Naive thymus-derived CD4-positive, alpha-beta T cell (primary cell): Measurements from ENCODE around the gene SETD3. TPM values are rescaled to one million over a fixed set of nuclear protein-coding genes. Genes with fewer than 3 reads are reported as not detected.

ENCODE experiments used
- ATAC-seq: fragments of 150-1000 bp; cut with Tn5 transposase; 2 replicates; pipeline ENCODE4 v1.10.0; 2021; ENCODE audit warnings: mild to moderate bottlenecking, moderate library complexity
- CTCF ChIA-PET: fragments of 350-600 bp; sonication (Branson Sonifier 250); formaldehyde crosslinking; loops from one replicate; lab custom pipeline; 2021; ENCODE audit warnings: antibody characterized with exemption; lab: Charles Lee
- POLR2A ChIA-PET: fragments of 350-600 bp; sonication (Branson Sonifier 250); formaldehyde crosslinking; loops from one replicate; lab custom pipeline; 2021; ENCODE audit warnings: antibody characterized with exemption, inconsistent platforms; lab: Charles Lee
- DNase-seq, 9 donors: peaks; one replicate each; pipeline versions ENCODE4 v3.0.0 to v3.0.0-alpha.2; 2020 to 2022; ENCODE audit warnings: mixed read lengths in 1 of 9
- H3K27ac ChIP-seq: one replicate; pipeline ENCODE4 v1.7.0; 2013; ENCODE audit warnings: mild to moderate bottlenecking, low read depth, low read length, moderate library complexity
- H3K27me3 ChIP-seq, 2 donors: one replicate each; pipeline ENCODE4 v1.7.0; 2013; ENCODE audit warnings: low read length in 2 of 2, mild to moderate bottlenecking in 2 of 2, moderate library complexity in 2 of 2; ENCODE audit not compliant: control insufficient read depth in 2 of 2, insufficient read depth in 2 of 2
- H3K36me3 ChIP-seq, 3 experiments: 1 replicate in 2 of 3; 2 replicates in 1 of 3; pipeline ENCODE4 v1.7.0; 2013; ENCODE audit warnings: low read length in 3 of 3, mild to moderate bottlenecking in 3 of 3, moderate library complexity in 1 of 3; ENCODE audit not compliant: insufficient read depth in 3 of 3, control insufficient read depth in 2 of 3
- H3K4me1 ChIP-seq, 2 donors: one replicate each; pipeline ENCODE4 v1.7.0; 2013; ENCODE audit warnings: low read length in 2 of 2, mild to moderate bottlenecking in 2 of 2, moderate library complexity in 1 of 2; ENCODE audit not compliant: control insufficient read depth in 2 of 2, insufficient read depth in 2 of 2
- H3K4me3 ChIP-seq: 2 replicates; pipeline ENCODE4 v1.7.0; 2013; ENCODE audit warnings: mild to moderate bottlenecking, low read length
- H3K9me3 ChIP-seq, 3 experiments: 1 replicate in 2 of 3; 2 replicates in 1 of 3; pipeline ENCODE4 v1.7.0; 2013; ENCODE audit warnings: low read length in 3 of 3; ENCODE audit not compliant: control insufficient read depth in 2 of 3
- H3K27ac Mint-ChIP-seq, 9 donors: one replicate each; pipeline ENCODE4 v1.8.0; 2020 to 2022; ENCODE audit warnings: mixed read lengths in 9 of 9, mild to moderate bottlenecking in 8 of 9, moderate library complexity in 5 of 9, inconsistent platforms in 2 of 9
- H3K27me3 Mint-ChIP-seq, 5 donors: one replicate each; pipeline ENCODE4 v1.8.0; 2021 to 2022; ENCODE audit warnings: mixed read lengths in 5 of 5, mild to moderate bottlenecking in 1 of 5
- H3K36me3 Mint-ChIP-seq, 5 donors: one replicate each; pipeline ENCODE4 v1.8.0; 2020 to 2022; ENCODE audit warnings: mixed read lengths in 5 of 5, mild to moderate bottlenecking in 3 of 5, inconsistent platforms in 1 of 5
- H3K4me1 Mint-ChIP-seq, 7 donors: one replicate each; pipeline ENCODE4 v1.8.0; 2020 to 2022; ENCODE audit warnings: mixed read lengths in 7 of 7, mild to moderate bottlenecking in 3 of 7, inconsistent platforms in 1 of 7
- H3K4me3 Mint-ChIP-seq, 10 donors: one replicate each; pipeline ENCODE4 v1.8.0; 2020 to 2022; ENCODE audit warnings: mild to moderate bottlenecking in 10 of 10, mixed read lengths in 10 of 10, moderate library complexity in 6 of 10, inconsistent platforms in 2 of 10
- H3K9me3 Mint-ChIP-seq, 11 donors: one replicate each; pipeline ENCODE4 v1.8.0; 2020 to 2022; ENCODE audit warnings: mixed read lengths in 11 of 11, mild to moderate bottlenecking in 4 of 11, inconsistent platforms in 1 of 11, moderate library complexity in 1 of 11
- intact Hi-C, 2 donors: fragments of 100-400 bp; cut with micrococcal nuclease; formaldehyde crosslinking; loops; one replicate each; pipeline ENCODE4 v1.15.1; 2023
- polyA plus RNA-seq, 2 donors: library from polyadenylated mRNA; unstranded; fragments of 300-500 nt; fragmentation: Illumina TruSeq; gene quantifications; one replicate each; pipeline ENCODE4 v1.2.3, GENCODE V29; 2021
- total RNA-seq, 6 experiments: library from RNA in 5 of 6; stranded (reverse) in 5 of 6; gene quantifications; 1 replicate in 5 of 6; 2 replicates in 1 of 6; pipeline ENCODE4 v1.2.3 and lab custom pipeline; 2021 to 2026

SETD3 gene
- total and polyA plus RNA-seq, 7 experiments from 2014 or later, result 32.2 to 59.4 (median 53.0) TPM

- Histone ChIP-seq H3K27ac (no peak overlapping the region), H3K4me1 (peaks cover 0 to 8% of the 10 kb centered on the region in 2 donors), H3K36me3 (peaks cover 0 to 46% (median 6%) of the 10 kb centered on the region in 3 experiments), H3K27me3 (no peaks in the 10 kb centered on the region), H3K4me3 (no peak overlapping the region), H3K9me3 (peaks cover 0 to 5% (median 3%) of the 10 kb centered on the region in 3 experiments)
- intact Hi-C loops, result no loop called here
- Mint-ChIP-seq H3K27me3 (no peaks in the 10 kb centered on the region), H3K27ac (peak overlapping the region in 6 of 9 donors; percentile 1 to 83 (median 50)), H3K9me3 (peaks cover 0 to 20% (median 7%) of the 10 kb centered on the region in 11 donors), H3K4me1 (peaks cover 5 to 43% (median 25%) of the 10 kb centered on the region in 7 donors), H3K36me3 (peaks cover 17 to 46% (median 39%) of the 10 kb centered on the region in 5 donors), H3K4me3 (no peak overlapping the region)
- DNase-seq, result no peak
- ATAC-seq, result no peak
- CTCF ChIA-PET, result interaction anchor here (0.9 to 2.9 kb wide), 2 partner anchors 8 to 11 kb away, joined by 3 to 18 read pairs; no protein-coding TSS in a partner anchor
- POLR2A ChIA-PET, result no interaction called here
Measured at GRCh38 chr14:99426265-99426664, 54.4 kb downstream of the SETD3 start.

GRCh38 chr14:99425272-99425681, 55.4 kb downstream of the SETD3 start:
- Mint-ChIP-seq H3K27ac (peak overlapping the region in 4 of 9 donors; percentile 7 to 58 (median 37)), H3K9me3 (peaks cover 0 to 17% (median 7%) of the 10 kb centered on the region in 11 donors), H3K4me1 (peaks cover 0 to 37% (median 18%) of the 10 kb centered on the region in 7 donors), H3K4me3 (no peak overlapping the region), H3K36me3 (peaks cover 17 to 37% (median 29%) of the 10 kb centered on the region in 5 donors), H3K27me3 (no peaks in the 10 kb centered on the region)
- H3K4me3 ChIP-seq, result no peak overlapping the region
- CTCF ChIA-PET, result interaction anchor here (2.9 kb wide), 1 partner anchor 10 kb away, joined by 18 read pairs; no protein-coding TSS in a partner anchor
- intact Hi-C loops, result no loop called here
- H3K36me3 ChIP-seq, result peaks cover 0 to 40% (median 6%) of the 10 kb centered on the region in 3 experiments
- H3K27ac ChIP-seq, result no peak overlapping the region
- ATAC-seq (no peak), DNase-seq (no peak)
- H3K27me3 ChIP-seq, result no peaks in the 10 kb centered on the region
- H3K9me3 ChIP-seq, result peaks cover 0 to 5% (median 3%) of the 10 kb centered on the region in 3 experiments
- POLR2A ChIA-PET, result no interaction called here
- peaks cover 0 to 3% of the 10 kb centered on the region in 2 donors for H3K4me1 ChIP-seq

GRCh38 chr14:99424306-99424877, 56.3 kb downstream of the SETD3 start:
- POLR2A ChIA-PET, result no interaction called here
- no peak overlapping the region for H3K27ac ChIP-seq

GRCh38 chr14:99423434-99423833, 57.2 kb downstream of the SETD3 start:
- ATAC-seq, result no peak
- H3K27ac Mint-ChIP-seq, result no peak overlapping the region

More at GRCh38 chr14:99424306-99424877, 56.3 kb downstream of the SETD3 start:
- Mint-ChIP-seq H3K4me1 (peaks cover 0 to 36% (median 18%) of the 10 kb centered on the region in 7 donors), H3K27me3 (no peaks in the 10 kb centered on the region), H3K9me3 (peaks cover 0 to 17% (median 6%) of the 10 kb centered on the region in 11 donors), H3K36me3 (peaks cover 13 to 28% (median 20%) of the 10 kb centered on the region in 5 donors), H3K4me3 (no peak overlapping the region), H3K27ac (peak overlapping the region in 8 of 9 donors; percentile 0 to 88 (median 59))
- H3K36me3 ChIP-seq, result peaks cover 0 to 33% (median 6%) of the 10 kb centered on the region in 3 experiments
- no peak overlapping the region for H3K4me3 ChIP-seq
- DNase-seq, result no peak
- CTCF ChIA-PET, result interaction anchor here (0.6 to 0.7 kb wide), 2 partner anchors 157 to 478 kb away, joined by 3 read pairs; no protein-coding TSS in a partner anchor
- H3K27me3 ChIP-seq, result no peaks in the 10 kb centered on the region
- H3K4me1 ChIP-seq, result no peaks in the 10 kb centered on the region
- peaks cover 0 to 5% (median 3%) of the 10 kb centered on the region in 3 experiments for H3K9me3 ChIP-seq
- intact Hi-C loops, result no loop called here
- ATAC-seq, result no peak

DNA sequence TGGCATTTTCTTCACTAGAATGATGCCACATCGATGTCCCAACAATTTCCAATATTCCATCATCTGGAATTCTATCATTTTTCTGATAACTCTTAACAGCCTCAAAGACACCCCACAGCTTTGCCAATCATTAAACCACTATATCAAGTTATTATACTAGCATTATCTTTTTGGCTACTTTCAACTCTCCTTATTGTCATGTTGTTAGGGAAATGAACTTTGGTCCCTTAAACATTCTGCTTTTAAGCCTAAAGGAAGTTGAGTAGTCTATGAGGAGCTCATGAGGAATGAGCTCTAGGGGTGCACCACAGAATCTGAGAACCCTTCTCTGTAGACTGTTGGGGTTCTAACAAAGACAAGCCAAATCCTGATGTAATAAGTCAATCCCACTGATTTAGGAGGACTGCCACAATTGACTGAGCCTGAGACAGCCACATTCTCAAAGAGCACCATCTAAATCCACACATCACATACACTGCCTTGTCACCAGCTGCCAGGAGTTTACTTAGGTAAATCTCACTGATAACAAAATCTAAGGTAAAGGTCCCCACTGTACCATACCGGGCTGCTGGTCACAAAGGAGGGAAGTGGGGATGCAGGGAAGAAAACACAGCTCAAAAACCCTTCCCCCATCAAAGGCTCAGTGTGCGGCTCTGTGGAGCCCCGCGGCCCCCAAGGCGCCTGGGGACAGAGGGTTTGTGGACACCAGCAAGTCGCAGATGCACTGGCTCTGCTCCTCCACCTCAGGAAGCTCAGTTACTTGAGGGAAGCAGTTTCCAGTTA, 58.2 kb downstream of the SETD3 start:
- no peaks in the 10 kb centered on the region for H3K27me3 Mint-ChIP-seq
- H3K9me3 Mint-ChIP-seq, result peaks cover 0 to under 1% (median 0%) of the 10 kb centered on the region in 11 donors
- H3K4me1 ChIP-seq, result no peaks in the 10 kb centered on the region
- peaks cover 4 to 27% (median 18%) of the 10 kb centered on the region in 7 donors for H3K4me1 Mint-ChIP-seq
- no peaks in the 10 kb centered on the region for H3K9me3 ChIP-seq
- peaks cover 0 to 8% (median under 1%) of the 10 kb centered on the region in 5 donors for H3K36me3 Mint-ChIP-seq
- peaks cover 0 to 14% (median 6%) of the 10 kb centered on the region in 3 experiments for H3K36me3 ChIP-seq
- no peak overlapping the region for H3K4me3 Mint-ChIP-seq
- ATAC-seq (no peak), DNase-seq (no peak)
- H3K4me3 ChIP-seq, result no peak overlapping the region
- intact Hi-C loops, result no loop called here
- ChIA-PET POLR2A (no interaction called here), CTCF (no interaction called here)
- H3K27ac Mint-ChIP-seq, result peak overlapping the region in 5 of 9 donors; percentile 18 to 76 (median 43)
- H3K27me3 ChIP-seq, result no peaks in the 10 kb centered on the region
- H3K27ac ChIP-seq, result no peak overlapping the region

More at GRCh38 chr14:99423434-99423833, 57.2 kb downstream of the SETD3 start:
- Mint-ChIP-seq H3K4me3 (no peak overlapping the region), H3K36me3 (peaks cover 7 to 18% (median 10%) of the 10 kb centered on the region in 5 donors), H3K4me1 (peaks cover 2 to 34% (median 18%) of the 10 kb centered on the region in 7 donors), H3K27me3 (no peaks in the 10 kb centered on the region), H3K9me3 (peaks cover 0 to 9% (median 0%) of the 10 kb centered on the region in 11 donors)
- H3K36me3 ChIP-seq, result peaks cover 0 to 24% (median 6%) of the 10 kb centered on the region in 3 experiments
- ChIA-PET POLR2A (no interaction called here), CTCF (interaction anchor here (0.7 kb wide), 1 partner anchor 479 kb away, joined by 3 read pairs; no protein-coding TSS in a partner anchor)
- no peak overlapping the region for H3K27ac ChIP-seq
- no peaks in the 10 kb centered on the region for H3K27me3 ChIP-seq
- H3K4me3 ChIP-seq, result no peak overlapping the region
- H3K4me1 ChIP-seq, result no peaks in the 10 kb centered on the region
- intact Hi-C loops, result no loop called here
- no peak for DNase-seq
- no peaks in the 10 kb centered on the region for H3K9me3 ChIP-seq

DNA sequence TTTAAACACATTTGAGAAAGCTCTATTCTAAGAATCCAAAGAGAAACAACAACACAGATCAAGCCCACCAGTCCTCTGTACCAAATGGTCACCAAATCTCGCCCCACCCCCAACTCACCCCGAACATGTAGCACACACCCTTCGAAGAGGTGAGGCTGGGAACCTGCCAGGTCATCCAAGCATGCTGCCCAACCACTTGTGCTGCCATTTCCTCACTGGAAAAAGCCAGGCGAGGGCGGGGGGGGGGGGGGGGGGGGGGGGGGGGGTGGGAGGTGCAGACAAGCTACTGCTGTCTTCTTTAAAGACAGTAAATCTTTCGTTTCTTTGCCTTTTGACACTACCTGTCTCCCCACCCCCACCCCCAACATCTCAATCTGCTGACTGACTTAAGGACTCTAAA, 59.9 kb downstream of the SETD3 start:
- ChIA-PET CTCF (no interaction called here), POLR2A (no interaction called here)
- Mint-ChIP-seq H3K9me3 (no peaks in the 10 kb centered on the region), H3K27me3 (no peaks in the 10 kb centered on the region), H3K36me3 (peaks cover 0 to 4% (median 0%) of the 10 kb centered on the region in 5 donors), H3K4me1 (peaks cover 4 to 24% (median 12%) of the 10 kb centered on the region in 7 donors), H3K4me3 (no peak overlapping the region), H3K27ac (peak overlapping the region in 6 of 9 donors; percentile 30 to 72 (median 48))
- Histone ChIP-seq H3K9me3 (no peaks in the 10 kb centered on the region), H3K36me3 (peaks cover 0 to 14% (median 6%) of the 10 kb centered on the region in 3 experiments), H3K4me1 (no peaks in the 10 kb centered on the region), H3K27ac (no peak overlapping the region), H3K4me3 (no peak overlapping the region), H3K27me3 (no peaks in the 10 kb centered on the region)
- intact Hi-C loops, result no loop called here
- ATAC-seq, result no peak
- DNase-seq, result no peak
